Left renal cortex interstitium (tissue), 4 donors: Measurements from ENCODE around the gene TARDBP. TPM values are rescaled to one million over a fixed set of nuclear protein-coding genes. Genes with fewer than 3 reads are reported as not detected.
"Not testable (repeated sequence)": the region's sequence is repeated elsewhere in the genome, so short reads cannot be mapped to it uniquely, and the experiment has no call there.

ENCODE experiments used
- DNase-seq, 4 donors: peaks; one replicate each; pipeline ENCODE4 v3.0.0-alpha.2; 2013; ENCODE audit warnings: low read depth in 4 of 4, low spot score in 2 of 4, missing footprints in 1 of 4
- polyA plus RNA-seq, 4 donors: library from polyadenylated mRNA; unstranded; fragments of 120-200 nt; gene quantifications; one replicate each; pipeline ENCODE4 v1.2.1, GENCODE V29; 2013; ENCODE audit not compliant: insufficient read length in 4 of 4

The TARDBP gene
- polyA plus RNA-seq, 4 donors = 259 to 363 (median 314) TPM

GRCh38 chr1:10992004-10992403 is 20.4 kb upstream of the TARDBP start:
- not testable (repeated sequence) for DNase-seq

- no peak for DNase-seq
These were observed 19.6 kb upstream of the TARDBP start for GRCh38 chr1:10992864-10993263.

- DNase-seq = no peak
These were observed 16.4 kb upstream of the TARDBP start for GRCh38 chr1:10996100-10996499.

- DNase-seq = no peak
These were observed 11.9 kb upstream of the TARDBP start for GRCh38 chr1:11000526-11000925.

DNA sequence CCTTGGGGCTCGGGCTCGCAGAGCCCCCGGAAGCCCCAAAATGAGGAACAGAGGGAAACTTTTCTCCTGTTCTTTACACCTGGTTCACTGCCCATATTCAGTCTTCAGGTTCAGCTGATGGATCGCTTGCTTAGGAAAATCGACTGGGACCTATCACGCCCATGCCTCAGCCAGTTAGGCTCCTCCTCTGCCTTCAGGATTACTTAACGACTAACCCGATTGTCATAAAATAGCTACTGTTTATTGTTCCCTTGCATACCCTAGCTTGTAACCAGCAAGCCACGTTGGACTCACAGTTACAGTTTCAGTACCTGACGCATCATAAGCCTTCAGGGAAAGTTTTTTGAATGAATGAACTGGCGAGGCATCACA is 692 bp downstream of the TARDBP start:
- DNase-seq = no peak

GRCh38 chr1:11019358-11019757 is 6.9 kb downstream of the TARDBP start:
- DNase-seq = not testable (repeated sequence)

- DNase-seq = no peak
These were observed 7.5 kb downstream of the TARDBP start for GRCh38 chr1:11019971-11020370.

- no peak for DNase-seq
These were observed 10.7 kb downstream of the TARDBP start for GRCh38 chr1:11023201-11023600.

- no peak for DNase-seq
These were observed 11.9 kb downstream of the TARDBP start for GRCh38 chr1:11024154-11024873.

GRCh38 chr1:11024874-11025203 is 12.4 kb downstream of the TARDBP start:
- no peak for DNase-seq

- DNase-seq = no peak
These were observed 13.2 kb downstream of the TARDBP start for GRCh38 chr1:11025618-11026017.

DNA sequence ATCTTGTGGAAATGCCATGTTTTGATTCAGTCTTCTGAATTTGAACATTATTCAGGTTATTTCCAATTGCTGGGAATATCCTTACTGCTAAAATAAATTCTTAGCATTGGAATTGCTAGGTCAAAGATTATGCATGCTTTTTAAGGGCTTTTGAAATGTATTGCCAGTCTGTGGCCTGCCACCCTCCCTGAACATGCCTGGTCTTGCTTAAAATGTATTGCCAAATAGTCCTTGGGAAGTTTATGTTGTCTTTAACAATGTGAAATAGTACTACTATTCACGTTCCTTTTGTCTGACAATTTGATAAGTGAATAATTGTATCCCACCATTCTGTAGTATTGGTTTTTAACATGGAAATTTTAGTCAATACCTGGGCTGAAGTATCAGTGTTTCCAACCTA is 13.6 kb downstream of the TARDBP start:
- no peak for DNase-seq

- DNase-seq = no peak
These were observed 14.4 kb downstream of the TARDBP start for GRCh38 chr1:11026903-11027302.

GRCh38 chr1:11027316-11027715 is 14.9 kb downstream of the TARDBP start:
- no peak for DNase-seq

- no peak for DNase-seq
These were observed 15.6 kb downstream of the TARDBP start for GRCh38 chr1:11028018-11028417.

GRCh38 chr1:11030865-11031264 is 18.4 kb downstream of the TARDBP start:
- no peak for DNase-seq

DNA sequence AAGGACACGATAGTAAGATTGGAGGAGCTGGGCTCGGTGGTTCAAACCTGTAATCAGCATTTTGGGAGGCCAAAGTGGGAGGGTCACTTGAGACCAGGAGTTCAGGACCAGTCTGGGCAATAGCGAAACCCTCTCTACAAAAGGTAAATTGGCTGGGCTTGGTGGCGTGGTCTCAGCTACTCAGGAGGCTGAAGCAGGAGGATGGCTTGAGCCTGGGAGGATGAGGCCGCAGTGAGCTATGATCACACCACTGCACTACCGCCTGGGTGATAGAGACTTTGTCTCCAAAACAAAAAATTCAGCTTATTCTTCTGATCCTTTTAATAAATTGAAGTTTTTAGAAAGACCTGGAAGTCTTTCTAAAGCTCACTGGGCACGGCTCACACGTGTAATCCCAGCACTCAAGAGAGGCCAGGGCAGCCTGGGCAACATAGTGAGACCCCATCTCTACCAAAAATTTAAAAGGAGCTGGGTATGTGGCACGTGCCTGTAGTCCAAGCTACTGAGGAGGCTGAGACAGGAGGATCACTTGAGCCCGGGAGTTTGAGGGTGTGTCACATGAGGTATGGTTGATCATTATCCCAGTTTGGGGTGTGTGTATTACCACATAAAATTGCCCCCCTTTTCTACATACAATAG is 19.3 kb downstream of the TARDBP start:
- DNase-seq = no peak

DNA sequence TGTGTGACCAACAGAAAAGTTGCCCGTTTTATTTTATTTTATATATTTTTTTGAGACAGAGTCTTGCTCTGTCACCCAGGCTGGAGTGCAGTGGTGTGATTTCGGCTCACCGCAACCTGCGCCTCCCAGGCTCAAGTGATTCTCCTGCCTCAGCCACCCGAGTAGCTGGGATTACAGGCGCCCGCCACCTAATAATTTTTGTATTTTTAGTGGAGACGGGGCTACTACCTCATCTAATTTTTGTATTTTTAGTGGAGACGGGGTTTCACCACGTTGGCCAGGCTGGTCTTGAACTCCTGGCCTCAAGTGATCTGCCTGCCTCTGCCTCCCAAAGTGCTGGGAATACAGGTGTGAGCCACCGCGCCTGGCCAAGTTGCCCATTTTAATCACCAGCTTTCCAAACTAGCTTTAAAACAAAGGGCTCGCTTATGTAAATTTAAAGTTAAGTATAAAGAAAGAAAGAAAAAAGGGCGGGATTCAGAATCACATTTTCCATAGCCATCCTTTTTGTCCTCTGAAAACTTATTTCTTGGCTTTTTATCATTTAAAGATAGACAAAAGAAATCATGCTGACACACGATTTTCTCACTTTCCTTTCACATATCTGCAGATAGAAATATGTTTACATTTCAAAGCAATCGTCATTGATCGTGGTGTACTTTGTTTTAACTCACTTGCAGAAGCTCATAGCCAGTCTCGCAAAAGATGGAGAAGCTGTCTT is 24.7 kb downstream of the TARDBP start:
- DNase-seq = not testable (repeated sequence)

- peak in 3 of 4 donors; percentile 59 to 78 (median 75) for DNase-seq
These were observed 25.3 kb downstream of the TARDBP start for GRCh38 chr1:11037740-11038182.

GRCh38 chr1:11039351-11040104 is 27.1 kb downstream of the TARDBP start:
- no peak for DNase-seq

DNA sequence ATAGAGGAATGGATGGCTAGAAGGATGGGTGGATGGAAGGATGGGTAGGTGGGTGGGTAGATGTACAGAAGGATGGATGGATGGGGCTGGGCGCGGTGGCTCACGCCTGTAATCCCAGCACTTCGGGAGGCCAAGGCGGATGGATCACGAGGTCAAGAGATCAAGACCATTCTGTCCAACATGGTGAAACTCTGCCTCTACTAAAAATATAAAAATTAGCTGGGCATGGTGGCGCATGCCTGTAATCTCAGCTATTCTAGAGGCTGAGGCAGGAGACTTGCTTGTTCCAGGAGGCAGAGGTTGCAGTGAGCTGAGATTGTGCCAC is 27.6 kb downstream of the TARDBP start:
- not testable (repeated sequence) for DNase-seq
